Smooth muscle cell of bladder (primary cell): ENCODE results near the gene PAGE1. TPM values are rescaled to one million over a fixed set of nuclear protein-coding genes. Genes with fewer than 3 reads are reported as not detected.

Experiments used
- total RNA-seq: library from RNA; depleted of rRNA; stranded (reverse); fragments of >200 nt; gene quantifications from 2 replicates; pipeline ENCODE4 v1.2.3, GENCODE V29; 2014

Gene PAGE1, protein sequence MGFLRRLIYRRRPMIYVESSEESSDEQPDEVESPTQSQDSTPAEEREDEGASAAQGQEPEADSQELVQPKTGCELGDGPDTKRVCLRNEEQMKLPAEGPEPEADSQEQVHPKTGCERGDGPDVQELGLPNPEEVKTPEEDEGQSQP
- total RNA-seq: not detected in 2 replicates

DNA sequence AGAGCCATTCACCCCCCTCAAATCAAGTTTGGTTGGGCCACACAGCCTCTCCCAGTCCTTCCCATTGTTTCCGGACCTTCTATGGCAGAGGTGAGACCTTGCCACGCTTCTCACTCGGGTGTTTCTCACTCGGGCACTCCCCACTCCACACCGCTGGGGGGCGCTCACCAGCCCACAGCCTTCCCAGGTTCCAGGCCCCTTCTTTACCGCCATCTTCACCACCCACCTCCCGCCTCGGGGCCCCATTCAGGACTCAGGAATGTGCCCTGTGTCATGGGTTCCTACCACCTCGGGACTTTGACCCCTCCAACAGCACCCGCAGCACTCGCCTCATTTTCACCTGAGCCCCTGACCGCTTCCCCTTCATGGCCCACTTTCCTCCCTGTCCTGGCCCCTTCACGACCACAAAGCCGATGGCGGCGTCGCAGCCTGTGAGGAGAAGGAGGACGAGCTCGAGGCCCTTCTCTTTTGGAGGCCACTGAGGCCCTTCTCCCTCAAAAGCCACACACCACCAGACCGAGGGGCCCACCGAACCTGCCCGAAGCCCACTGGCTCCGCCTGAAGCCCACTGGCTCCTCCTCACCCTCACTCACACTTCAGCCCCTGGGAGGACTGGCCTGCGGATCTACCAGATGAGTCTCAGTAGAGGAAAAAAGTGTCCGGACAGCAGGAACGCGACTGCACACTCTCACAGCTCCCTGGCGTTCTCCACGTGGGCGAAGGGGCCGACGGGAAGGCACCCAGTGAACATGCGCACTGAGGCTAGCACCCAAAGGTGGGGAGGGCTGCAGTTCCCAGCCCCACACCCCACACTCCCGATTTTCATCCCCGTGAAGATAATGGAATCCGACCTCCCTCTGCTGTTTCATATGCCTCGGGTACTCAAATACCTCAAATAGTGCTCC, at the start of gene PAGE1:
TSS of gene PAGE1 (minus strand) at position 709 of the 905 bp plus-strand sequence. CDS start 1,214 bp downstream, outside the sequence.

Other genes starting within 250 kb of the PAGE1 start
- gene GAGE12C, start 163.8 kb downstream of the PAGE1 start, total RNA-seq: not detected in 2 replicates
- not detected in 2 replicates for gene GAGE12D, start 154.3 kb downstream of the PAGE1 start, total RNA-seq
- not detected in 2 replicates for gene GAGE12E, start 144.7 kb downstream of the PAGE1 start, total RNA-seq
- not detected in 2 replicates for gene GAGE12F, start 135.1 kb downstream of the PAGE1 start, total RNA-seq
- not detected in 2 replicates for gene GAGE12G, start 125.6 kb downstream of the PAGE1 start, total RNA-seq
- gene GAGE12H, start 116.0 kb downstream of the PAGE1 start, total RNA-seq: not detected in 2 replicates
- not detected in 2 replicates for gene GAGE2A, start 106.5 kb downstream of the PAGE1 start, total RNA-seq
- under 0.01 TPM in 1 of 2 replicates, not detected in the other for gene GAGE1, start 97.0 kb downstream of the PAGE1 start, total RNA-seq
- gene PAGE4, start 133.3 kb upstream of the PAGE1 start, total RNA-seq: not detected in 2 replicates
- 1.8 and 2.7 TPM in 2 replicates for gene USP27X, start 183.5 kb upstream of the PAGE1 start, total RNA-seq
- gene CLCN5, start 226.6 kb upstream of the PAGE1 start, total RNA-seq: 6.3 and 12.1 TPM in 2 replicates